ENCODE data around the gene TEX38.
"Not testable (repeated sequence)": the region's sequence is repeated elsewhere in the genome, so short reads cannot be mapped to it uniquely, and the experiment has no call there.

The TEX38 gene

GRCh38 chr1:46657775-46658174, 13.9 kb upstream of the TEX38 start:
- no peak for TF ChIP-seq CTCF (IDR thresholded peaks at IDR 0.05; ENCODE audit: low read depth, low read length)
- no peaks in the 10 kb centered on the region for H3K9me3 ChIP-seq
- H3K36me3 ChIP-seq, result no peaks in the 10 kb centered on the region
- DNase-seq, result no peak
- no peaks in the 10 kb centered on the region for H3K27me3 ChIP-seq
- no peaks in the 10 kb centered on the region for H3K4me1 ChIP-seq
- H3K4me3 ChIP-seq (ENCODE audit: low read depth, low read length), result no peak overlapping the region

GRCh38 chr1:46659307-46659870, 12.3 kb upstream of the TEX38 start:
- no peak for DNase-seq
- Histone ChIP-seq H3K27me3 (no peaks in the 10 kb centered on the region), H3K9me3 (no peaks in the 10 kb centered on the region), H3K4me1 (no peaks in the 10 kb centered on the region), H3K36me3 (no peaks in the 10 kb centered on the region), H3K4me3 (ENCODE audit: low read depth, low read length) (no peak overlapping the region)
- no peak for TF ChIP-seq CTCF (IDR thresholded peaks at IDR 0.05; ENCODE audit: low read depth, low read length)

- not testable (repeated sequence) for DNase-seq
Measured at GRCh38 chr1:46660116-46660515, 11.5 kb upstream of the TEX38 start.

GRCh38 chr1:46662919-46663318, 8.7 kb upstream of the TEX38 start:
- not testable (repeated sequence) for H3K36me3 ChIP-seq, H3K27me3 ChIP-seq

More at GRCh38 chr1:46660116-46660515, 11.5 kb upstream of the TEX38 start:
- H3K27me3 ChIP-seq; H3K9me3 ChIP-seq; H3K36me3 ChIP-seq; H3K4me1 ChIP-seq; H3K4me3 ChIP-seq (ENCODE audit: low read depth, low read length): not testable (repeated sequence)

GRCh38 chr1:46665983-46666382, 5.7 kb upstream of the TEX38 start:
- no peak for TF ChIP-seq CTCF (IDR thresholded peaks at IDR 0.05; ENCODE audit: low read depth, low read length)
- H3K9me3 ChIP-seq, result no peaks in the 10 kb centered on the region
- no peaks in the 10 kb centered on the region for H3K36me3 ChIP-seq
- no peaks in the 10 kb centered on the region for H3K4me1 ChIP-seq
- no peak for DNase-seq
- H3K27me3 ChIP-seq, result no peaks in the 10 kb centered on the region
- no peak overlapping the region for H3K4me3 ChIP-seq (ENCODE audit: low read depth, low read length)

More at GRCh38 chr1:46662919-46663318, 8.7 kb upstream of the TEX38 start:
- DNase-seq; H3K4me1 ChIP-seq; H3K9me3 ChIP-seq; H3K4me3 ChIP-seq (ENCODE audit: low read depth, low read length): not testable (repeated sequence)

- Histone ChIP-seq H3K4me3 (ENCODE audit: low read depth, low read length) (peak within 1 kb of the TSS; percentile 79), H3K9me3 (no peaks in the 10 kb centered on the region), H3K4me1 (no peaks in the 10 kb centered on the region), H3K27me3 (no peaks in the 10 kb centered on the region), H3K36me3 (no peaks in the 10 kb centered on the region)
- DNase-seq, result peak; percentile 69
- TF ChIP-seq CTCF (IDR thresholded peaks at IDR 0.05; ENCODE audit: low read depth, low read length), result no peak
Measured at GRCh38 chr1:46667782-46668760, 3.6 kb upstream of the TEX38 start, which contains the start of gene ATPAF1. Gene ATPAF1, minus strand, starts transcription at chr1:46668364. Its CDS starts 42 bp downstream, at chr1:46668322.

GRCh38 chr1:46670134-46670533, 1.5 kb upstream of the TEX38 start:
- H3K9me3 ChIP-seq, result no peaks in the 10 kb centered on the region
- H3K4me1 ChIP-seq, result no peaks in the 10 kb centered on the region
- no peak for TF ChIP-seq CTCF (IDR thresholded peaks at IDR 0.05; ENCODE audit: low read depth, low read length)
- H3K4me3 ChIP-seq (ENCODE audit: low read depth, low read length), result no peak overlapping the region
- no peak for DNase-seq
- no peaks in the 10 kb centered on the region for H3K36me3 ChIP-seq
- no peaks in the 10 kb centered on the region for H3K27me3 ChIP-seq
